Activated naive CD4-positive, alpha-beta T cell treated with anti-CD3 and anti-CD28 coated beads, Interleukin-2, amount 10 ng/mL, durations not matched to agents 7 days and 5 days (primary cell): Measurements from ENCODE around the gene SERPINB5.
"Not testable (repeated sequence)": the region's sequence is repeated elsewhere in the genome, so short reads cannot be mapped to it uniquely, and the experiment has no call there.

ENCODE experiments used
- CTCF ChIA-PET: fragments of 350-600 bp; sonication (Branson Sonifier 250); formaldehyde crosslinking; loops from one replicate; lab custom pipeline; 2021; ENCODE audit warnings: antibody characterized with exemption; lab: Charles Lee
- DNase-seq: peaks from one replicate; pipeline ENCODE4 v3.0.0-alpha.2; 2020
- H3K27ac Mint-ChIP-seq: one replicate; pipeline ENCODE4 v1.8.0; 2021; ENCODE audit warnings: mild to moderate bottlenecking, moderate library complexity, mixed read lengths
- H3K27me3 Mint-ChIP-seq: one replicate; pipeline ENCODE4 v1.8.0; 2021; ENCODE audit warnings: mild to moderate bottlenecking, mixed read lengths
- H3K36me3 Mint-ChIP-seq: one replicate; pipeline ENCODE4 v1.8.0; 2021; ENCODE audit warnings: mixed read lengths
- H3K4me1 Mint-ChIP-seq: one replicate; pipeline ENCODE4 v1.8.0; 2021; ENCODE audit warnings: mixed read lengths
- H3K4me3 Mint-ChIP-seq: one replicate; pipeline ENCODE4 v1.8.0; 2021; ENCODE audit warnings: mild to moderate bottlenecking, moderate library complexity, mixed read lengths
- H3K9me3 Mint-ChIP-seq: one replicate; pipeline ENCODE4 v1.8.0; 2021; ENCODE audit warnings: mixed read lengths

SERPINB5 gene

GRCh38 chr18:63451799-63452660 lies 24.7 kb upstream of the SERPINB5 start:
- no peak for DNase-seq
- CTCF ChIA-PET: no interaction called here
- H3K27me3 Mint-ChIP-seq: peaks cover 7% of the 10 kb centered on the region
- H3K27ac Mint-ChIP-seq: peak overlapping the region; percentile 21
- H3K4me1 Mint-ChIP-seq: no peaks in the 10 kb centered on the region
- no peaks in the 10 kb centered on the region for H3K9me3 Mint-ChIP-seq
- H3K4me3 Mint-ChIP-seq: no peak overlapping the region
- H3K36me3 Mint-ChIP-seq: no peaks in the 10 kb centered on the region

GRCh38 chr18:63452751-63453150 lies 24.0 kb upstream of the SERPINB5 start:
- H3K27ac Mint-ChIP-seq, H3K4me3 Mint-ChIP-seq, H3K4me1 Mint-ChIP-seq, CTCF ChIA-PET, H3K9me3 Mint-ChIP-seq, H3K36me3 Mint-ChIP-seq, DNase-seq, H3K27me3 Mint-ChIP-seq: not testable (repeated sequence)

- H3K9me3 Mint-ChIP-seq: no peaks in the 10 kb centered on the region
- no peak for DNase-seq
- H3K4me1 Mint-ChIP-seq: no peaks in the 10 kb centered on the region
- H3K27me3 Mint-ChIP-seq: peaks cover 7% of the 10 kb centered on the region
- CTCF ChIA-PET: no interaction called here
- no peaks in the 10 kb centered on the region for H3K36me3 Mint-ChIP-seq
- no peak overlapping the region for H3K27ac Mint-ChIP-seq
- H3K4me3 Mint-ChIP-seq: no peak overlapping the region
Measured at GRCh38 chr18:63454497-63454896, 22.3 kb upstream of the SERPINB5 start.

DNA sequence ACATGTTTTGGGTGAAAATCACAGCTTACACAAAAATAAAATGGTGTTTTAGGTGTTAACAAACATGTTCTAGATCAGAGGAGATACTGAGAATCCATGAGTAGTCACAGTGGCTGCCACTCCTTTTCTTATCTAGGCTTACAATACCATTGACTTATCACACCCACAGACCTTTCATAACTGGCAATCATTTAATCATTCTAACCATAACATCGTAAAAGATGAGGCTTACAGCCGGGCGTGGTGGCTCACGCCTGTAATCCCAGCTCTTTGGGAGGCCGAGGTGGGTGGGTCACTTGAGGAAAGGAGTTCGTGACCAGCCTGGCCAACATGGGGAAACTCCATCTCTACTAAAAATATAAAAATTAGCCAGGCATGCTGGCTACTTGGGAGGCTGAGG lies 18.8 kb upstream of the SERPINB5 start:
- Mint-ChIP-seq H3K27ac (no peak overlapping the region), H3K27me3 (peaks cover 13% of the 10 kb centered on the region), H3K36me3 (no peaks in the 10 kb centered on the region), H3K9me3 (no peaks in the 10 kb centered on the region), H3K4me3 (no peak overlapping the region), H3K4me1 (no peaks in the 10 kb centered on the region)
- CTCF ChIA-PET: interaction anchor here (0.7 kb wide), 1 partner anchor 516 kb away, joined by 3 read pairs; no protein-coding TSS in a partner anchor
- DNase-seq: no peak

GRCh38 chr18:63460414-63460813 lies 16.3 kb upstream of the SERPINB5 start:
- Mint-ChIP-seq H3K4me3 (no peak overlapping the region), H3K4me1 (no peaks in the 10 kb centered on the region), H3K36me3 (no peaks in the 10 kb centered on the region), H3K9me3 (no peaks in the 10 kb centered on the region), H3K27me3 (peaks cover 25% of the 10 kb centered on the region), H3K27ac (no peak overlapping the region)
- DNase-seq: no peak
- CTCF ChIA-PET: no interaction called here

GRCh38 chr18:63464434-63464833 lies 12.3 kb upstream of the SERPINB5 start:
- peaks cover 24% of the 10 kb centered on the region for H3K27me3 Mint-ChIP-seq
- DNase-seq: no peak
- no peaks in the 10 kb centered on the region for H3K4me1 Mint-ChIP-seq
- H3K4me3 Mint-ChIP-seq: no peak overlapping the region
- no peak overlapping the region for H3K27ac Mint-ChIP-seq
- no peaks in the 10 kb centered on the region for H3K36me3 Mint-ChIP-seq
- CTCF ChIA-PET: interaction anchor here (0.6 to 1.2 kb wide), 2 partner anchors 47 to 114 kb away, joined by 3 read pairs; no protein-coding TSS in a partner anchor
- H3K9me3 Mint-ChIP-seq: no peaks in the 10 kb centered on the region

DNA sequence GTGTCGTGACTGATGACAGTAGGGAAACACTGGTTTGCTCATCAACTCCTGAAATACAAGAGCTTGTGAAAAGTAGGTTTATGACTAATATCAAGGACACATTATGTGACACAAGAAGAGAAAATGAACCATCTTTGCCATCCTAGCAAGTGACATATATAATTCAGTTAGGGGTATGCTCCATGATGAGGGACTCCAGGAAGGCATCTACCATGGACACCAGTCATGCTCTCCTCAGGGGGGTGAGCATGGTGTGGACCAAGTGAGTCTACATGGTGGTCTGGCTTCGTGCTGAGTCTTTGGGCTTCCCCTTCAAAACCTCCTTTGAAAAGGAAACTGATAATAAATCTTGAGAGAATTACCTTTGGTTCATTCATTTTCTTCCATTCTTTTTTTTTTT lies 11.7 kb upstream of the SERPINB5 start:
- Mint-ChIP-seq H3K9me3 (no peaks in the 10 kb centered on the region), H3K27me3 (peaks cover 22% of the 10 kb centered on the region), H3K4me1 (no peaks in the 10 kb centered on the region), H3K4me3 (no peak overlapping the region), H3K36me3 (no peaks in the 10 kb centered on the region), H3K27ac (no peak overlapping the region)
- CTCF ChIA-PET: interaction anchor here (0.6 to 1.2 kb wide), 2 partner anchors 46 to 113 kb away, joined by 3 read pairs; no protein-coding TSS in a partner anchor
- no peak for DNase-seq

GRCh38 chr18:63467699-63468098 lies 9.1 kb upstream of the SERPINB5 start:
- CTCF ChIA-PET: no interaction called here
- Mint-ChIP-seq H3K4me3 (no peak overlapping the region), H3K9me3 (no peaks in the 10 kb centered on the region), H3K27me3 (peaks cover 16% of the 10 kb centered on the region), H3K4me1 (no peaks in the 10 kb centered on the region), H3K36me3 (no peaks in the 10 kb centered on the region), H3K27ac (no peak overlapping the region)
- DNase-seq: no peak

DNA sequence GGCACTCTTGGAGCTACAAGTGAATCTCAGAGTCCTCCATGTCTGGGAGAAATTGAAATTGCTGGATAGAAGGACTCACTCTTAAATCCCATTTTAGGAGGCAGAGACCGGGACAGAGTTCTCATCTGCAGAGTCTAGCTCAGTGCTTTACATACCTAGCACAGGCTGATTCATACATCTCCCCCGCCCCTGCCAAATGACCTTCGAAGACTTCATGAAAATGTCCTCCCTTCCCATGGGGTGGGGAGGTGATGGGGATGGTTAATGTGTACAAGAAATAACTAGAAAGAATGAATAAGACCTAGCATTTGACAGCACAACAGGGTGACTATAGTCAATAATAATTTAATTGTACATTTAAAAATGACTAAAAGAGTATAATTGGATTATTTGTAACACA lies 8.2 kb upstream of the SERPINB5 start:
- peaks cover 13% of the 10 kb centered on the region for H3K27me3 Mint-ChIP-seq
- no peak for DNase-seq

DNA sequence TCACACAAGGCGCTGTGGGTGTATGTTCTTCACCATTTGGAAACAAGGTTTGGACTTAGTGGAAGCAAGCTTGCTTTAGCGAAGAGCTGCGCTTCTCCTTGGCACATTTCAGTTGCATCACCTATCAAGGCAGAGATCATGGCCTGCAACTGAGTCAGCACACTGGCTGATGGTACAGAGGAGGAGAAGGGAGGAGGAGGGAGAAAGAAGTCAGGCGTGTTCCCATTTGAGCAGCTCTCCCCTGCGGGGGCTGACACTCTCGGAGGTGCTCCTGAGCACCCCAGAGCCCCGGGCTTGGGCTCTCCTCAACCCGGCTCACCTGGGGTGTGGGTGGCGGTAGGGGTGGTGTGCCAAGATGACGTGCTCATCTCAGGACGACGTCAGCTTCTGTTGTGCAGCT lies 6.0 kb upstream of the SERPINB5 start:
- no peaks in the 10 kb centered on the region for H3K9me3 Mint-ChIP-seq
- CTCF ChIA-PET: no interaction called here
- no peak overlapping the region for H3K27ac Mint-ChIP-seq
- H3K27me3 Mint-ChIP-seq: no peaks in the 10 kb centered on the region
- DNase-seq: no peak
- H3K36me3 Mint-ChIP-seq: no peaks in the 10 kb centered on the region
- H3K4me3 Mint-ChIP-seq: no peak overlapping the region
- no peaks in the 10 kb centered on the region for H3K4me1 Mint-ChIP-seq

More for the DNA sequence above, 8.2 kb upstream of the SERPINB5 start:
- no peak overlapping the region for H3K27ac Mint-ChIP-seq
- CTCF ChIA-PET: no interaction called here
- H3K4me1 Mint-ChIP-seq: no peaks in the 10 kb centered on the region
- no peak overlapping the region for H3K4me3 Mint-ChIP-seq
- H3K36me3 Mint-ChIP-seq: no peaks in the 10 kb centered on the region
- no peaks in the 10 kb centered on the region for H3K9me3 Mint-ChIP-seq

DNA sequence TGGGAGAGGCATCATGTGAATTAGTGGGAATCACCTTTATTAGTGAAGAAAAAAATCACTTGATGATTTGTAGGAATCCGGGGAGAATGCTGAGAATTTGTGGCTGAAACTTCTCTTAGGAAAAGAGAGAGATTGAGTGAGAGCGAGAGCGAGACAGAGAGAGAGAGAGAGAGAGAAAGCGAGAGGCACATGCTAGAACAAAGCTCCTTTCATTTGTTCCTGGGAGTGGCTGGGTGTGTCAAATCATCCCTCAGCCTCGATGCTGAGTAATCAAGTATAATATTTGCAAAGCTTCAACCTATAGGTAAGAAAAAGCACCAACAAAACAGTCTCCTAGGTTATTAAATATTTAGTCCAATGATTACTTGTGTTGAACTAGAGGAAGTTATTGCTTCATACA lies 4.4 kb upstream of the SERPINB5 start:
- DNase-seq: no peak
- Mint-ChIP-seq H3K36me3 (no peaks in the 10 kb centered on the region), H3K27me3 (no peaks in the 10 kb centered on the region), H3K27ac (no peak overlapping the region), H3K4me1 (no peaks in the 10 kb centered on the region), H3K4me3 (no peak overlapping the region), H3K9me3 (no peaks in the 10 kb centered on the region)
- CTCF ChIA-PET: no interaction called here

DNA sequence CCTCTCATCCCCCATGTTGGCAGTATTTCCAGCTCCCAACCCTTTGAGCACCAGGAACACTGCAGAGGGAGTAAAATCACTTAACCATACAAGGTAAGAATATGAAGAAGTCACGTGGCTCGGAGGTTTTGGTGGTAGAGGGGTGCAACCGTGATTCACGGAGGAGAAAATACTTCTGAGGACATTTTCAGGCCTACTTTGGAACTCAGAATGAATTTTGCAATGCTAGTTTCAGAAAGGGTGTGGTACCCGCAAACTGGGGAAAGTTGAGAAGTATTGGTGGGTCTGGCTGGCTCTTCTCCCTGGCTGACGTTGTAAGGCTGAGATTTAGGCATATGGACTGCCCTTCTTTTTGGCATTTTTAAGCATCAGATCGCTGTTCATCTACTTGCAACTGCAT lies 442 bp downstream of the SERPINB5 start:
- CTCF ChIA-PET: interaction anchor here (1.4 kb wide), 1 partner anchor 40 kb away, joined by 3 read pairs; no protein-coding TSS in a partner anchor
- Mint-ChIP-seq H3K9me3 (no peaks in the 10 kb centered on the region), H3K4me3 (no peak overlapping the region), H3K27ac (no peak overlapping the region), H3K36me3 (no peaks in the 10 kb centered on the region), H3K4me1 (no peaks in the 10 kb centered on the region), H3K27me3 (peaks cover 4% of the 10 kb centered on the region)
- no peak for DNase-seq

- H3K36me3 Mint-ChIP-seq: no peaks in the 10 kb centered on the region
- DNase-seq: no peak
- CTCF ChIA-PET: no interaction called here
Measured at GRCh38 chr18:63477968-63478367, 1.2 kb downstream of the SERPINB5 start.

DNA sequence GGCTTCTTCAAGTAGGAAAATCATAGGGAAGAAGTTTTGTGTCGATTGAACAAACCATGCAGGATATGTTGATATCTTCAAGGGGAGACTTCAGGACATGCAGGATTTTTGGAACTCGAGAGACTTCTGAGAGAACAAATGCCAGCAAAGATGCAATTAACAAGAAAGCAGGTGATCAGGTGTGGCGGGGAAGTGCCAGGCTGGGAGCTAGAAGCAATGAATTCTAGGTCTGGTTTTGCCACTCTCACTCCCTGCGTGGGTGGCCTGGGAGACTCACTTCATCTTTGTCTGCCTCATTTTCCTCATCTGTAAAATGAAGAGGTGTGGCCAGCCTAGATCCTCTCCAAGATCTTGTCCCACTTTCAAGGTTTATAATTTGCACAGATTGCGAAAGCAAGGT lies 3.1 kb downstream of the SERPINB5 start:
- CTCF ChIA-PET: no interaction called here

More at GRCh38 chr18:63477968-63478367, 1.2 kb downstream of the SERPINB5 start:
- Mint-ChIP-seq H3K9me3 (no peaks in the 10 kb centered on the region), H3K4me3 (no peak overlapping the region), H3K27ac (no peak overlapping the region), H3K27me3 (peaks cover 4% of the 10 kb centered on the region), H3K4me1 (no peaks in the 10 kb centered on the region)

GRCh38 chr18:63480476-63480875 lies 3.7 kb downstream of the SERPINB5 start:
- Mint-ChIP-seq H3K36me3 (no peaks in the 10 kb centered on the region), H3K4me3 (no peak overlapping the region), H3K27me3 (peaks cover 11% of the 10 kb centered on the region), H3K4me1 (no peaks in the 10 kb centered on the region), H3K27ac (no peak overlapping the region), H3K9me3 (no peaks in the 10 kb centered on the region)
- no peak for DNase-seq
- CTCF ChIA-PET: no interaction called here

More for the DNA sequence above, 3.1 kb downstream of the SERPINB5 start:
- Mint-ChIP-seq H3K27ac (no peak overlapping the region), H3K9me3 (no peaks in the 10 kb centered on the region), H3K4me3 (no peak overlapping the region), H3K27me3 (peaks cover 11% of the 10 kb centered on the region), H3K4me1 (no peaks in the 10 kb centered on the region), H3K36me3 (no peaks in the 10 kb centered on the region)
- DNase-seq: no peak
